ENCODE measurements around the gene RAB10. TPM values are rescaled to one million over a fixed set of nuclear protein-coding genes. Genes with fewer than 3 reads are reported as not detected.

The RAB10 gene
- total and polyA plus RNA-seq, 7 donors: 57.1 to 116 (median 92.0) TPM

DNA sequence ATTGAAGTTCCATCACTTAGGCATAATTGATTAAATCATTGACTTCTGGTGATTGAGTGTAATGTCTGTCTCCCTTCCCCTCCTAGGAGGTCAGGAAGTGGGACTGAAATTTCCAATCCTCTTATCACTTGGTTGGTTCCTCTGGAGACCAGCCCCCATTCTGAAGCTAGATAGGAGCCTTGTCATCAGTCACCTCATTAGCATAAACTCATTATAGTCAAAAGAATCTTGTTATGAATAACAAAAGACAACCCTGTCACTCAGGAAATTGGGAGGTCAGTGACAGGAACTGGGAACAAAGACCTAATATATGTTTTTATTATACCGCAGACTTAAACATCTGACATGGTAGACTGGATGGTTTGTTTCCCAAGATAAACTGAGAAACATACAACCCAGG is 78.3 kb downstream of the RAB10 start:
- 96 to 98% methylated on average over 1 of the region's 1 CpG for WGBS, 2 donors

DNA sequence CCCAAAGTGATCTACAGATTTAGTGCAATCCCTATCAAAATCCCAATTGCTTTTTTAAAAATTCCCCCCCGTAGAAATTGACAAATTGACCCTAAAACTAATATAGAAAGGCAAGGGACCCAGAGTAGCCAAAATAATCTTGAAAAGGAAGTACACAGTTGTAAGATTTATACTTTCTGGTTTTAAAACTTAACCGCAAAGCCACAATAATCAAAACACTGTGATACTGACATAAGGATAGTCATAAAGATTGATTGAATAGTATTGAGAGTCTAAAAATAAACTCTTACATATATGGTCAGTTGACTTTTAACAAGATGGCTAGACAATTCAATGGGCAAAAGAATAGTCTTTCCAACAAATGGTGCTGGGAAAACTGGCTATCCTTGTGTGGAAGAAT is 80.3 kb downstream of the RAB10 start:
- no peaks in the 10 kb centered on the region for H3K27me3 ChIP-seq
- H3K4me1 ChIP-seq: peaks cover 0 to 14% (median 11%) of the 10 kb centered on the region in 4 donors
- TF ChIP-seq, protein P1, sequence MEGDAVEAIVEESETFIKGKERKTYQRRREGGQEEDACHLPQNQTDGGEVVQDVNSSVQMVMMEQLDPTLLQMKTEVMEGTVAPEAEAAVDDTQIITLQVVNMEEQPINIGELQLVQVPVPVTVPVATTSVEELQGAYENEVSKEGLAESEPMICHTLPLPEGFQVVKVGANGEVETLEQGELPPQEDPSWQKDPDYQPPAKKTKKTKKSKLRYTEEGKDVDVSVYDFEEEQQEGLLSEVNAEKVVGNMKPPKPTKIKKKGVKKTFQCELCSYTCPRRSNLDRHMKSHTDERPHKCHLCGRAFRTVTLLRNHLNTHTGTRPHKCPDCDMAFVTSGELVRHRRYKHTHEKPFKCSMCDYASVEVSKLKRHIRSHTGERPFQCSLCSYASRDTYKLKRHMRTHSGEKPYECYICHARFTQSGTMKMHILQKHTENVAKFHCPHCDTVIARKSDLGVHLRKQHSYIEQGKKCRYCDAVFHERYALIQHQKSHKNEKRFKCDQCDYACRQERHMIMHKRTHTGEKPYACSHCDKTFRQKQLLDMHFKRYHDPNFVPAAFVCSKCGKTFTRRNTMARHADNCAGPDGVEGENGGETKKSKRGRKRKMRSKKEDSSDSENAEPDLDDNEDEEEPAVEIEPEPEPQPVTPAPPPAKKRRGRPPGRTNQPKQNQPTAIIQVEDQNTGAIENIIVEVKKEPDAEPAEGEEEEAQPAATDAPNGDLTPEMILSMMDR (IDR thresholded peaks at IDR 0.05): no peak
- TF ChIP-seq POLR2AphosphoS5 (IDR thresholded peaks at IDR 0.05) (no peak), EP300 (IDR thresholded peaks at IDR 0.05) (no peak)
- no peak overlapping the region for H3K27ac ChIP-seq
- peaks cover 0 to 24% (median 5%) of the 10 kb centered on the region in 4 donors for H3K36me3 ChIP-seq
- WGBS, 2 donors: 71 to 81% methylated on average over 2 of the region's 2 CpGs
- no peaks in the 10 kb centered on the region for H3K9me3 ChIP-seq
- DNase-seq: no peak
- intact Hi-C loops (cut with DNase I): no loop called here
- no peak overlapping the region for H3K4me3 ChIP-seq

More for the DNA sequence above, 78.3 kb downstream of the RAB10 start:
- Histone ChIP-seq H3K36me3 (peaks cover 0 to 24% (median 5%) of the 10 kb centered on the region in 4 donors), H3K4me3 (no peak overlapping the region), H3K4me1 (no peaks in the 10 kb centered on the region), H3K9me3 (no peaks in the 10 kb centered on the region), H3K27ac (no peak overlapping the region), H3K27me3 (no peaks in the 10 kb centered on the region)
- intact Hi-C loops (cut with DNase I): no loop called here
- TF ChIP-seq, protein P1 (IDR thresholded peaks at IDR 0.05): no peak
- no peak for DNase-seq

DNA sequence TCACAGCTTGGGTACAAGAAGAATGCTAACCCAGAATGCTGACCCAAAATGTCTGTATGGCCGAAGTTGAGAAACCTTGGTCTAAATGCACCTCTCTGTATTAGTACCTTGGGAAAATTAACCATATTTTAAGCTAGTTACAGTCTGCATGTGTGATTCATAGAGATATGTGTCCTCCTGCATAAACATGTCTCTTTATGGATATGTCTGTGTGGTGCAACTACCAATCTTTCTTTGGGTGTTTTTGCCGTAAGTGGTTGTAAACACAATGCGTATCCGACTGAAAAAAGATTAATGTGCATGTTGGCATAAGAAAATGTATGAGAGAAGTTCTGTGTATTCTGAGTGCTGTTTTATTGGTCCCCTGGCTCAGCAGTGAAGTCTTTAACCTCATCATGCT is 84.8 kb downstream of the RAB10 start:
- Histone ChIP-seq H3K36me3 (no peaks in the 10 kb centered on the region), H3K27me3 (no peaks in the 10 kb centered on the region), H3K27ac (peak overlapping the region in 1 of 4 donors; percentile 10), H3K4me1 (peaks cover 0 to 31% (median 19%) of the 10 kb centered on the region in 4 donors), H3K9me3 (no peaks in the 10 kb centered on the region), H3K4me3 (no peak overlapping the region)
- no peak for TF ChIP-seq POLR2A (IDR thresholded peaks at IDR 0.05)
- TF ChIP-seq, protein P1 (IDR thresholded peaks at IDR 0.05): no peak
- no peak for TF ChIP-seq EP300 (IDR thresholded peaks at IDR 0.05)
- no peak for TF ChIP-seq POLR2AphosphoS5 (IDR thresholded peaks at IDR 0.05)
- DNase-seq: no peak
- intact Hi-C loops (cut with DNase I): no loop called here
- 86 to 92% methylated on average over 4 of the region's 4 CpGs for WGBS, 2 donors

DNA sequence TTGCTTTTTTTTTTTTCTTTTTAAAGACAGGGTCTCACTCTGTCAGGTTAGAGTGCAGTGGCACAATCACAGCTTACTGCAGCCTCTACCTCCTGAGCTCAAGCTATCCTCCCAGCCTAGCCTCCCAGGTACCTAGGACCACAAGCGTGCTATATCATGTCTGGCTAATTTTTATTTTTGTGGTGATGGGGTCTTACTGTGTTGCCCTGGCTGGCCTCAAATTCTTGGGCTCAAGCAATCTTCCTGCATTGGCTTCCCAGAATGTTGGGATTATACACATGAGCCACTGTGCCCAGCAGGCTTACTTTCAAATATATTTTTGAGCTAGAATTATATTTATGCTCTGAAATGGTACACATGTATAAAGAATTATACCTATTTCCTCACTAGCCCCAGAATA is 85.6 kb downstream of the RAB10 start:
- Histone ChIP-seq H3K36me3 (no peaks in the 10 kb centered on the region), H3K27ac (no peak overlapping the region), H3K4me3 (no peak overlapping the region), H3K27me3 (no peaks in the 10 kb centered on the region), H3K9me3 (no peaks in the 10 kb centered on the region), H3K4me1 (peaks cover 0 to 31% (median 19%) of the 10 kb centered on the region in 4 donors)
- WGBS, 2 donors: 95 to 98% methylated on average over 1 of the region's 1 CpG
- TF ChIP-seq POLR2AphosphoS5 (IDR thresholded peaks at IDR 0.05): no peak
- TF ChIP-seq, protein P1 (IDR thresholded peaks at IDR 0.05): no peak
- DNase-seq: no peak
- intact Hi-C loops (cut with DNase I): no loop called here

DNA sequence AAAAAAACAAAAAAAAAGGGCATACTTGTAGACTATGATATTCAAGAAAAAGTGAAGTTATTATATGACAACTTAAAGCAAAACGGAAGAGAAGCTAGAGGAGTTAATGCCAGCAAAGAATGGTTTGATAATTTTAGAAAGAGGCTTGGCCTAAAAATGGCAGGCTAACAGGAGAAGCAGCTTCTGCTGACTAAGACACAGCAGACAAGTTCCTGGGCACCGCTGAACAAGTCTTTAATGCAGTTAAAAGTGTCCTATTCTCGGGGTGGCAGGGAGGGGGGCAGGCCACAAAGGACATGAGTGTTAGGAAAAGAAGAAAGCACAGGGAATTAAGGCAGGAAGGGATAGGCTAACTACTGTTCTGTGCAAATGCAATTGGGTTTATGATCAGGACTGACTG is 88.7 kb downstream of the RAB10 start:
- WGBS, 2 donors: 84 to 91% methylated on average over 3 of the region's 3 CpGs
- peaks cover 0 to under 1% (median 0%) of the 10 kb centered on the region in 4 donors for H3K36me3 ChIP-seq
- intact Hi-C loops (cut with DNase I): no loop called here

More for the DNA sequence above, 88.7 kb downstream of the RAB10 start:
- H3K27ac ChIP-seq: no peak overlapping the region
- no peak for DNase-seq
- peaks cover 0 to 37% (median 27%) of the 10 kb centered on the region in 4 donors for H3K4me1 ChIP-seq
- H3K4me3 ChIP-seq: no peak overlapping the region
- TF ChIP-seq EP300 (IDR thresholded peaks at IDR 0.05) (no peak), POLR2AphosphoS5 (IDR thresholded peaks at IDR 0.05) (no peak), POLR2A (IDR thresholded peaks at IDR 0.05) (no peak)
- TF ChIP-seq, protein P1 (IDR thresholded peaks at IDR 0.05): no peak
- H3K9me3 ChIP-seq: no peaks in the 10 kb centered on the region
- H3K27me3 ChIP-seq: no peaks in the 10 kb centered on the region
